EL (cell line): ENCODE results near the gene LARGE1.

ENCODE experiments used
- DNase-seq: peaks from one replicate; pipeline ENCODE4 v3.0.0-alpha.2; 2016

LARGE1 gene

GRCh38 chr22:33851240-33851639 lies 69.0 kb downstream of the LARGE1 start:
- DNase-seq = no peak

GRCh38 chr22:33850724-33851123 lies 69.6 kb downstream of the LARGE1 start:
- no peak for DNase-seq

- no peak for DNase-seq
Measured at GRCh38 chr22:33850193-33850592, 70.1 kb downstream of the LARGE1 start.

- DNase-seq = no peak
Measured at GRCh38 chr22:33848251-33848650, 72.0 kb downstream of the LARGE1 start.

- no peak for DNase-seq
Measured at GRCh38 chr22:33844273-33844672, 76.0 kb downstream of the LARGE1 start.

- DNase-seq = no peak
Measured at GRCh38 chr22:33842421-33843094, 77.7 kb downstream of the LARGE1 start.

GRCh38 chr22:33842006-33842354 lies 78.3 kb downstream of the LARGE1 start:
- DNase-seq = no peak

- no peak for DNase-seq
Measured at GRCh38 chr22:33841281-33842005, 78.8 kb downstream of the LARGE1 start.

GRCh38 chr22:33838644-33839043 lies 81.6 kb downstream of the LARGE1 start:
- no peak for DNase-seq

GRCh38 chr22:33837826-33838225 lies 82.5 kb downstream of the LARGE1 start:
- DNase-seq = no peak

GRCh38 chr22:33835265-33835664 lies 85.0 kb downstream of the LARGE1 start:
- no peak for DNase-seq

- DNase-seq = no peak
Measured at GRCh38 chr22:33832558-33833151, 87.6 kb downstream of the LARGE1 start.

- DNase-seq = no peak
Measured at GRCh38 chr22:33831651-33832050, 88.6 kb downstream of the LARGE1 start.

GRCh38 chr22:33831207-33831606 lies 89.1 kb downstream of the LARGE1 start:
- DNase-seq = no peak

- DNase-seq = no peak
Measured at GRCh38 chr22:33829546-33830280, 90.6 kb downstream of the LARGE1 start.

- no peak for DNase-seq
Measured at GRCh38 chr22:33828302-33828701, 92.0 kb downstream of the LARGE1 start.

GRCh38 chr22:33825761-33826160 lies 94.5 kb downstream of the LARGE1 start:
- DNase-seq = no peak

- DNase-seq = no peak
Measured at GRCh38 chr22:33823552-33823951, 96.7 kb downstream of the LARGE1 start.

GRCh38 chr22:33821290-33821689 lies 99.0 kb downstream of the LARGE1 start:
- no peak for DNase-seq

GRCh38 chr22:33819743-33820142 lies 100.5 kb downstream of the LARGE1 start:
- no peak for DNase-seq

GRCh38 chr22:33817512-33818127 lies 102.7 kb downstream of the LARGE1 start:
- no peak for DNase-seq

GRCh38 chr22:33812360-33812977 lies 107.8 kb downstream of the LARGE1 start:
- DNase-seq = no peak

GRCh38 chr22:33811686-33812085 lies 108.6 kb downstream of the LARGE1 start:
- no peak for DNase-seq
